Measurements from ENCODE around the gene AKT3.

DNA sequence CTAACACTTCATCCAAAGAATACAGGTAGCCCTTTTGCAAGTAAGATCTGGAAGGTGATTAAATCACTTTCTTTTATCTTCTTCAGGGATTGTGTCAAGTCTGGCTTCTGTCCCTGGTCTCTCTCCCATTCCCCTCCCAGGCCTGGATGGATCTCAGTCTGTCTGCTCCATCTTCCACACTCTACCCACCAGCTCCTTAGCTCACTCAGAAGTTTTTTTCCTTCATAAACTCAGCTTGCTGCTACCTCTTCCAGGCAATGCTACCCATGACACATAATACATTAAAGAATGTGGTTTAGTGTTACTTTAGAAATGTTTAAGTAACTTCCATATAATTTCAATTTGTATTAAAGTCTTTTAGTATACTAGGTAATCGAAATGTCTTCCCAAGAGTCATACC is 133.1 kb downstream of the AKT3 start:
- TF ChIP-seq CTCF (conservative IDR thresholded peaks at IDR 0.05; ENCODE audit: low read depth in 2 of 2) (no peak), POLR2AphosphoS5 (IDR thresholded peaks at IDR 0.05; ENCODE audit: low read depth) (no peak), EZH2 (IDR thresholded peaks at IDR 0.05; ENCODE audit: low read depth, unreplicated experiment) (no peak), ZNF114 (CRISPR knock-in tag; IDR thresholded peaks at IDR 0.05) (no peak), EZH2phosphoT487 (IDR thresholded peaks at IDR 0.05; ENCODE audit: unreplicated experiment) (no peak), CREB1 (CRISPR knock-in tag; IDR thresholded peaks at IDR 0.05; ENCODE audit: low read depth) (no peak), NANOG (IDR thresholded peaks at IDR 0.05; ENCODE audit: borderline replicate concordance) (no peak), REST (IDR thresholded peaks at IDR 0.05; ENCODE audit: unreplicated experiment) (no peak), JUNB (IDR thresholded peaks at IDR 0.05; ENCODE audit: unreplicated experiment) (no peak), ZNF331 (CRISPR knock-in tag; IDR thresholded peaks at IDR 0.05; ENCODE audit: low read depth) (no peak), ETS1 (IDR thresholded peaks at IDR 0.05) (no peak)

Data from GM23338 (cell line).